SK-N-SH (cell line): ENCODE results near the gene MDM1. TPM values are rescaled to one million over a fixed set of nuclear protein-coding genes. Genes with fewer than 3 reads are reported as not detected.

Source experiments
- CTCF ChIA-PET: fragments of 300-600, 350-600 bp; formaldehyde crosslinking; extraction: SDS; loops from one replicate; lab custom pipeline; 2021; lab: Yijun Ruan, JAX
- POLR2A ChIA-PET: fragments of 350-600 bp; sonication (Branson Sonifier 250); formaldehyde crosslinking; extraction: SDS; loops from one replicate; lab custom pipeline; 2020; ENCODE audit warnings: antibody characterized with exemption, inconsistent platforms; lab: Yijun Ruan, JAX
- DNase-seq: peaks from one replicate; pipeline ENCODE4 v3.0.0; 2012
- H2AFZ ChIP-seq: fragments of 200-600 bp; sonication (generic); 2 replicates; pipeline ENCODE4 v1.8.1; 2016; ENCODE audit warnings: antibody characterized with exemption, mild to moderate bottlenecking, low read depth
- H3F3A ChIP-seq: fragments of 200-600 bp; sonication (generic); replicated peaks from 2 replicates; pipeline ENCODE3; 2016; ENCODE audit warnings: antibody characterized with exemption, mild to moderate bottlenecking; ENCODE audit not compliant: insufficient read depth
- H3K27ac ChIP-seq, 2 experiments: fragments of 200-500 bp in 1 of 2; fragments of 200-600 bp in 1 of 2; sonication (Bioruptor generic) in 1 of 2; sonication (generic), shearing (Covaris generic) in 1 of 2; 2 replicates each; pipeline versions ENCODE4 v1.5.1 to v1.6.1; 2014 to 2016; ENCODE audit warnings: low read depth in 2 of 2, inconsistent platforms in 1 of 2, low read length in 1 of 2, mild to moderate bottlenecking in 1 of 2, mixed read lengths in 1 of 2
- H3K27me3 ChIP-seq: fragments of 200-600 bp; sonication (generic), shearing (Covaris generic); 2 replicates; pipeline ENCODE4 v1.6.1; 2016; ENCODE audit warnings: mixed run types; ENCODE audit not compliant: insufficient read depth
- H3K36me3 ChIP-seq, 2 experiments: fragments of 200-500 bp in 1 of 2; fragments of 200-600 bp in 1 of 2; sonication (Bioruptor generic) in 1 of 2; sonication (generic) in 1 of 2; replicated peaks in 1 of 2; 2 replicates each; pipeline versions ENCODE3 to v1.5.1; 2014 to 2016; ENCODE audit warnings: low read length in 1 of 2, mild to moderate bottlenecking in 1 of 2; ENCODE audit not compliant: insufficient read depth in 2 of 2, control insufficient read depth in 1 of 2
- H3K4me1 ChIP-seq, 2 experiments: fragments of 200-500 bp in 1 of 2; fragments of 200-600 bp in 1 of 2; sonication (Bioruptor generic) in 1 of 2; sonication (generic), shearing (Covaris generic) in 1 of 2; 2 replicates each; pipeline versions ENCODE4 v1.5.1 to v1.6.1; 2014 to 2016; ENCODE audit warnings: low read depth in 1 of 2, low read length in 1 of 2, mixed run types in 1 of 2; ENCODE audit not compliant: insufficient read depth in 2 of 2, control insufficient read depth in 1 of 2
- H3K4me2 ChIP-seq: fragments of 200-600 bp; sonication (generic), shearing (Covaris generic); 2 replicates; pipeline ENCODE4 v1.6.1; 2017; ENCODE audit warnings: mixed run types
- H3K4me3 ChIP-seq, 2 experiments: fragments of 200-500 bp in 1 of 2; fragments of 200-600 bp in 1 of 2; sonication (Bioruptor generic) in 1 of 2; sonication (generic), shearing (Covaris generic) in 1 of 2; 2 replicates each; pipeline versions ENCODE4 v1.5.1 to v1.8.1; 2014 to 2016; ENCODE audit warnings: low read depth in 2 of 2, inconsistent platforms in 1 of 2, low read length in 1 of 2, mild to moderate bottlenecking in 1 of 2, mixed read lengths in 1 of 2, moderate library complexity in 1 of 2
- H3K79me2 ChIP-seq: fragments of 200-600 bp; sonication (generic); 2 replicates; pipeline ENCODE4 v1.8.1; 2017; ENCODE audit warnings: mild to moderate bottlenecking; ENCODE audit not compliant: insufficient read depth
- H3K9ac ChIP-seq: fragments of 200-600 bp; sonication (generic); 2 replicates; pipeline ENCODE4 v1.6.1; 2017; ENCODE audit warnings: mixed run types
- H3K9me2 ChIP-seq: fragments of 200-600 bp; sonication (generic); 2 replicates; pipeline ENCODE4 v1.6.1; 2017; ENCODE audit warnings: mixed run types
- H3K9me3 ChIP-seq: fragments of 200-600 bp; sonication (generic); 2 replicates; pipeline ENCODE4 v1.6.1; 2017; ENCODE audit warnings: mixed run types, mild to moderate bottlenecking, moderate library complexity
- H4K20me1 ChIP-seq: fragments of 200-600 bp; sonication (generic); 2 replicates; pipeline ENCODE4 v1.6.1; 2017; ENCODE audit warnings: mild to moderate bottlenecking, mixed run types; ENCODE audit not compliant: insufficient read depth
- CTCF ChIP-seq: fragments of 200-600 bp; sonication (generic); IDR thresholded peaks from 2 replicates; pipeline ENCODE4 v1.6.1; 2017; ENCODE audit warnings: antibody characterized with exemption, mild to moderate bottlenecking, moderate library complexity
- EP300 ChIP-seq, 2 experiments: IDR thresholded peaks; 2 replicates each; pipeline versions ENCODE4 v1.4.0 to v1.6.1; 2012; ENCODE audit warnings: borderline replicate concordance in 1 of 2, low read depth in 1 of 2, low read length in 1 of 2
- FOXJ3 ChIP-seq: sonication (generic); formaldehyde crosslinking; IDR thresholded peaks from 2 replicates; pipeline ENCODE4 v1.5.1; 2020; ENCODE audit warnings: mild to moderate bottlenecking, missing genetic modification reagents
- FOXM1 ChIP-seq: IDR thresholded peaks from 2 replicates; pipeline ENCODE4 v1.4.0; 2012; ENCODE audit warnings: low read depth, mild to moderate bottlenecking
- GABPA ChIP-seq: IDR thresholded peaks from 2 replicates; pipeline ENCODE4 v1.4.0; 2012; ENCODE audit warnings: low read depth, mild to moderate bottlenecking
- GATA2 ChIP-seq: sonication (generic); formaldehyde crosslinking; IDR thresholded peaks from 2 replicates; pipeline ENCODE4 v1.5.0; 2020; ENCODE audit warnings: mild to moderate bottlenecking, missing genetic modification reagents
- IRF3 ChIP-seq: fragments of 150-350 bp; IDR thresholded peaks from 2 replicates; pipeline ENCODE4 v1.6.1; 2016; ENCODE audit warnings: mild to moderate bottlenecking, low read depth, low read length
- MXI1 ChIP-seq: IDR thresholded peaks from 2 replicates; pipeline ENCODE4 v1.6.1; 2012; ENCODE audit warnings: mild to moderate bottlenecking, low read depth, low read length, improper control_type of control experiment
- NFIC ChIP-seq: IDR thresholded peaks from 2 replicates; pipeline ENCODE4 v1.4.0; 2012; ENCODE audit warnings: borderline replicate concordance
- PBX3 ChIP-seq: IDR thresholded peaks from 2 replicates; pipeline ENCODE4; 2012
- POLR2AphosphoS5 ChIP-seq: IDR thresholded peaks from 2 replicates; pipeline ENCODE4 v1.6.1; 2012; ENCODE audit warnings: low read depth, low read length
- RFX5 ChIP-seq: IDR thresholded peaks from 2 replicates; pipeline ENCODE4 v1.6.1; 2012; ENCODE audit warnings: mild to moderate bottlenecking, improper control_type of control experiment, low read length
- RXRA ChIP-seq: IDR thresholded peaks from 2 replicates; pipeline ENCODE4 v1.4.0; 2012; ENCODE audit warnings: low read depth, mild to moderate bottlenecking, borderline replicate concordance
- TAF1 ChIP-seq: IDR thresholded peaks from 2 replicates; pipeline ENCODE4 v1.6.1; 2012; ENCODE audit warnings: low read depth, mild to moderate bottlenecking, low read length, moderate library complexity, borderline replicate concordance
- USF2 ChIP-seq: fragments of 150-350 bp; IDR thresholded peaks from 2 replicates; pipeline ENCODE4 v1.6.1; 2017; ENCODE audit warnings: antibody characterized with exemption, low read length, low read depth, borderline replicate concordance
- polyA plus RNA-seq, 3 experiments: library from polyadenylated mRNA; depleted of rRNA; stranded (reverse); fragments of >200 nt; gene quantifications; 2 replicates each; pipeline ENCODE4 v1.2.3, GENCODE V29; 2012

MDM1 gene
- polyA plus RNA-seq, 1 of the 3 experiments (the other 2 are of a cell fraction): 7.4 TPM

GRCh38 chr12:68294251-68294650 lies 37.9 kb downstream of the MDM1 start (continued):
- TF ChIP-seq USF2: no peak
- no peak for TF ChIP-seq RXRA
- TF ChIP-seq MXI1: no peak
- TF ChIP-seq GATA2 (CRISPR knock-in tag): no peak
- TF ChIP-seq EP300 (IDR thresholded peaks at IDR 0.05; ENCODE audit: borderline replicate concordance in 1 of 2, low read depth in 1 of 2, low read length in 1 of 2): no peak
- no peak for TF ChIP-seq TAF1
- TF ChIP-seq FOXJ3 (CRISPR knock-in tag): no peak
- no peak for TF ChIP-seq NFIC

- H3K27me3 ChIP-seq: no peaks in the 10 kb centered on the region
- H3K9ac ChIP-seq: no peak overlapping the region
- H3K27ac ChIP-seq: no peak overlapping the region
- no peak overlapping the region for H3K4me3 ChIP-seq
- H2AFZ ChIP-seq: no peak overlapping the region
- peaks cover 0 to 3% of the 10 kb centered on the region in 2 experiments; a peak in 2 of 4 replicates for H3K4me1 ChIP-seq
- no peaks in the 10 kb centered on the region for H3K9me2 ChIP-seq
- no peaks in the 10 kb centered on the region for H3K9me3 ChIP-seq
- POLR2A ChIA-PET: no interaction called here
- no peak for DNase-seq
- H3K36me3 ChIP-seq: peaks cover 13 to 21% of the 10 kb centered on the region in 2 experiments
- TF ChIP-seq POLR2AphosphoS5: no peak
- TF ChIP-seq FOXM1: no peak
- no peak for TF ChIP-seq RXRA
- TF ChIP-seq RFX5: no peak
- no peak for TF ChIP-seq PBX3
- no peak for TF ChIP-seq IRF3
- no peak for TF ChIP-seq CTCF
- TF ChIP-seq GABPA: no peak
- no peaks in the 10 kb centered on the region for H3F3A ChIP-seq
- CTCF ChIA-PET: interaction anchor here (1.4 kb wide), 1 partner anchor 9 kb away, joined by 4 read pairs; no protein-coding TSS in a partner anchor
- H3K4me2 ChIP-seq: no peak overlapping the region
- H3K79me2 ChIP-seq: 0 out of 2 replicates have a peak, but pooled peaks cover under 1% of the 10 kb centered on the region
- no peaks in the 10 kb centered on the region for H4K20me1 ChIP-seq
Measured at GRCh38 chr12:68293347-68293746, 38.8 kb downstream of the MDM1 start.
